ENCODE results near the gene CD248. TPM values are rescaled to one million over a fixed set of nuclear protein-coding genes. Genes with fewer than 3 reads are reported as not detected.

The CD248 gene
- total RNA-seq, 2 donors from 2014 or later = 0.33 to 0.40 TPM

GRCh38 chr11:66318600-66318970 is 1.7 kb upstream of the CD248 start:
- H3K36me3 ChIP-seq (ENCODE audit: control insufficient read depth, insufficient read depth, low read length) = no peaks in the 10 kb centered on the region
- no peak overlapping the region for H3K9ac ChIP-seq (ENCODE audit: extremely low read depth, low read length, poor library complexity, severe bottlenecking)
- H3K4me1 ChIP-seq (ENCODE audit: control insufficient read depth, insufficient read depth, low read length) = no peaks in the 10 kb centered on the region
- DNase-seq = no peak
- no peaks in the 10 kb centered on the region for H3K27me3 ChIP-seq (ENCODE audit: control insufficient read depth, insufficient read depth, low read length, poor library complexity, severe bottlenecking)
- H3K9me3 Mint-ChIP-seq = peaks cover 19% of the 10 kb centered on the region
- no peak overlapping the region for H3K27ac Mint-ChIP-seq
- H3K36me3 Mint-ChIP-seq (ENCODE audit: low read depth) = no peaks in the 10 kb centered on the region
- TF ChIP-seq CTCF (conservative IDR thresholded peaks at IDR 0.05) = no peak
- peaks cover 24% of the 10 kb centered on the region for H3K27me3 Mint-ChIP-seq (ENCODE audit: insufficient read depth)
- H3K9me3 ChIP-seq (ENCODE audit: control insufficient read depth, low read length) = no peaks in the 10 kb centered on the region
- no peak overlapping the region for H3K27ac ChIP-seq (ENCODE audit: low read depth, low read length)
- H3K4me1 Mint-ChIP-seq = peaks cover 9% of the 10 kb centered on the region
- no peak overlapping the region for H3K4me3 ChIP-seq (ENCODE audit: low read length)
- 87 to 100% methylated on average over 2 to 3 of the region's 3 CpGs for WGBS, 2 experiments (ENCODE audit: insufficient coverage in 1 of 2, insufficient read length in 1 of 2)
- H3K4me3 Mint-ChIP-seq = no peak overlapping the region

- Mint-ChIP-seq H3K4me3 (peak overlapping the region; percentile 27), H3K27ac (no peak overlapping the region), H3K9me3 (peaks cover 19% of the 10 kb centered on the region), H3K4me1 (peaks cover 9% of the 10 kb centered on the region), H3K36me3 (ENCODE audit: low read depth) (no peaks in the 10 kb centered on the region), H3K27me3 (ENCODE audit: insufficient read depth) (peaks cover 24% of the 10 kb centered on the region)
- H3K4me1 ChIP-seq (ENCODE audit: control insufficient read depth, insufficient read depth, low read length) = no peaks in the 10 kb centered on the region
- peak overlapping the region; percentile 55 for H3K27ac ChIP-seq (ENCODE audit: low read depth, low read length)
- DNase-seq = peak; percentile 78
- TF ChIP-seq CTCF (conservative IDR thresholded peaks at IDR 0.05) = no peak
- H3K4me3 ChIP-seq (ENCODE audit: low read length) = no peak overlapping the region
- H3K27me3 ChIP-seq (ENCODE audit: control insufficient read depth, insufficient read depth, low read length, poor library complexity, severe bottlenecking) = no peaks in the 10 kb centered on the region
- no peak overlapping the region for H3K9ac ChIP-seq (ENCODE audit: extremely low read depth, low read length, poor library complexity, severe bottlenecking)
- 58 to 82% methylated on average over 9 to 15 of the region's 16 CpGs for WGBS, 2 experiments (ENCODE audit: insufficient coverage in 1 of 2, insufficient read length in 1 of 2)
- H3K36me3 ChIP-seq (ENCODE audit: control insufficient read depth, insufficient read depth, low read length) = no peaks in the 10 kb centered on the region
- no peaks in the 10 kb centered on the region for H3K9me3 ChIP-seq (ENCODE audit: control insufficient read depth, low read length)
Measured at GRCh38 chr11:66317723-66318599, 1.1 kb upstream of the CD248 start.

GRCh38 chr11:66317322-66317722 is 478 bp upstream of the CD248 start:
- no peak overlapping the region for H3K4me3 ChIP-seq (ENCODE audit: low read length)
- 50 to 61% methylated on average over 13 to 14 of the region's 14 CpGs for WGBS, 2 experiments (ENCODE audit: insufficient coverage in 1 of 2, insufficient read length in 1 of 2)
- no peaks in the 10 kb centered on the region for H3K4me1 ChIP-seq (ENCODE audit: control insufficient read depth, insufficient read depth, low read length)

More at GRCh38 chr11:66317322-66317722, 478 bp upstream of the CD248 start:
- Mint-ChIP-seq H3K4me3 (peak overlapping the region; percentile 27), H3K36me3 (ENCODE audit: low read depth) (no peaks in the 10 kb centered on the region), H3K27me3 (ENCODE audit: insufficient read depth) (peaks cover 24% of the 10 kb centered on the region), H3K27ac (no peak overlapping the region), H3K4me1 (peaks cover 9% of the 10 kb centered on the region), H3K9me3 (peaks cover 19% of the 10 kb centered on the region)
- no peaks in the 10 kb centered on the region for H3K36me3 ChIP-seq (ENCODE audit: control insufficient read depth, insufficient read depth, low read length)
- no peaks in the 10 kb centered on the region for H3K9me3 ChIP-seq (ENCODE audit: control insufficient read depth, low read length)
- TF ChIP-seq CTCF (conservative IDR thresholded peaks at IDR 0.05) = no peak
- DNase-seq = peak; percentile 73
- H3K9ac ChIP-seq (ENCODE audit: extremely low read depth, low read length, poor library complexity, severe bottlenecking) = no peak overlapping the region
- H3K27ac ChIP-seq (ENCODE audit: low read depth, low read length) = peak overlapping the region; percentile 55
- H3K27me3 ChIP-seq (ENCODE audit: control insufficient read depth, insufficient read depth, low read length, poor library complexity, severe bottlenecking) = no peaks in the 10 kb centered on the region

Data from endodermal cell (in vitro differentiated cells).